Panc1 (cell line): Measurements from ENCODE around the gene OR56B1.

ENCODE experiments used
- CTCF ChIP-seq: fragments of 450-650 bp; IDR thresholded peaks from 2 replicates; pipeline ENCODE4 v1.5.1; 2017; ENCODE audit warnings: mild to moderate bottlenecking
- POLR2AphosphoS5 ChIP-seq: IDR thresholded peaks from 2 replicates; pipeline ENCODE4 v1.6.1; 2012; ENCODE audit warnings: mild to moderate bottlenecking, low read depth, low read length, moderate library complexity
- TF ChIP-seq, protein P1 (sequence below), 2 experiments: IDR thresholded peaks; 2 replicates each; pipeline ENCODE4 v1.6.1; 2011 to 2012; ENCODE audit warnings: low read depth in 2 of 2, control low read depth in 1 of 2, low read length in 1 of 2, mild to moderate bottlenecking in 1 of 2, moderate library complexity in 1 of 2; ENCODE audit not compliant: insufficient read depth in 1 of 2

DNA sequence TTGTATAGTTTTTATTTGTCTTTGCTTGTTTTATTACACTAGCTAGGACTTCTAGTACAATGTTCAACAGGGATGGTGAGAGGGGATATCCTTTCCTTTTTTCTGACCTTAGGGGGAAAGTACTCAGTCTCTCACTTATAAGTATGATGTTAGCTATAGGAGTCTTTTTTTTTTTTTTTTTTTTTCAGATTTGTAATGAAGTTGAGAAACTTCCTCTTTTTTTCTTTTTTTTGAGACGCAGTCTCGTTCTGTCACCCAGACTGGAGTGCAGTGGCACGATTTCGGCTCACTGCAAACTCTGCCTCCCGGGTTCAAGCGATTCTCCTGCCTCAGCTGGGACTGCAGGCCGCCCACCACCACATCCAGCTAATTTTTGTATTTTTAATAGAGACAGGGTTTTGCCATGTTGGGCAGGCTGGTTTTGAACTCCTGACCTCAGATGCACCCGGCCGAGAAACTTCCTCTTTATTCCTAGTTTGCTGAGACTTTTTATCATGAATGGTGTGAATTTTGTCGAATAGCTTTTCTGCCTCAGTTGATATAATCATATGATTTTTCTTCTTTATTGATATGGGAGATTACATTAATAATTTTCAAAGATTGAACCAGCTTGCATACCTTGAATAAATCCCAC, 35.7 kb upstream of the OR56B1 start:
- TF ChIP-seq CTCF, result no peak
- no peak for TF ChIP-seq POLR2AphosphoS5
- TF ChIP-seq, protein P1, sequence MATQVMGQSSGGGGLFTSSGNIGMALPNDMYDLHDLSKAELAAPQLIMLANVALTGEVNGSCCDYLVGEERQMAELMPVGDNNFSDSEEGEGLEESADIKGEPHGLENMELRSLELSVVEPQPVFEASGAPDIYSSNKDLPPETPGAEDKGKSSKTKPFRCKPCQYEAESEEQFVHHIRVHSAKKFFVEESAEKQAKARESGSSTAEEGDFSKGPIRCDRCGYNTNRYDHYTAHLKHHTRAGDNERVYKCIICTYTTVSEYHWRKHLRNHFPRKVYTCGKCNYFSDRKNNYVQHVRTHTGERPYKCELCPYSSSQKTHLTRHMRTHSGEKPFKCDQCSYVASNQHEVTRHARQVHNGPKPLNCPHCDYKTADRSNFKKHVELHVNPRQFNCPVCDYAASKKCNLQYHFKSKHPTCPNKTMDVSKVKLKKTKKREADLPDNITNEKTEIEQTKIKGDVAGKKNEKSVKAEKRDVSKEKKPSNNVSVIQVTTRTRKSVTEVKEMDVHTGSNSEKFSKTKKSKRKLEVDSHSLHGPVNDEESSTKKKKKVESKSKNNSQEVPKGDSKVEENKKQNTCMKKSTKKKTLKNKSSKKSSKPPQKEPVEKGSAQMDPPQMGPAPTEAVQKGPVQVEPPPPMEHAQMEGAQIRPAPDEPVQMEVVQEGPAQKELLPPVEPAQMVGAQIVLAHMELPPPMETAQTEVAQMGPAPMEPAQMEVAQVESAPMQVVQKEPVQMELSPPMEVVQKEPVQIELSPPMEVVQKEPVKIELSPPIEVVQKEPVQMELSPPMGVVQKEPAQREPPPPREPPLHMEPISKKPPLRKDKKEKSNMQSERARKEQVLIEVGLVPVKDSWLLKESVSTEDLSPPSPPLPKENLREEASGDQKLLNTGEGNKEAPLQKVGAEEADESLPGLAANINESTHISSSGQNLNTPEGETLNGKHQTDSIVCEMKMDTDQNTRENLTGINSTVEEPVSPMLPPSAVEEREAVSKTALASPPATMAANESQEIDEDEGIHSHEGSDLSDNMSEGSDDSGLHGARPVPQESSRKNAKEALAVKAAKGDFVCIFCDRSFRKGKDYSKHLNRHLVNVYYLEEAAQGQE (IDR thresholded peaks at IDR 0.05; ENCODE audit: insufficient read depth in 1 of 2, low read depth in 2 of 2, low read length in 1 of 2), result no peak
